ENCODE results near the gene ZNF385B. TPM values are rescaled to one million over a fixed set of nuclear protein-coding genes. Genes with fewer than 3 reads are reported as not detected.

ZNF385B gene
- total and polyA plus RNA-seq, 4 donors: 13.5 to 70.8 (median 45.2) TPM

- no peaks in the 10 kb centered on the region for H3K36me3 ChIP-seq (ENCODE audit: control insufficient read depth in 4 of 4, insufficient read depth in 4 of 4, low read length in 4 of 4)
- H3K9me3 ChIP-seq (ENCODE audit: control insufficient read depth in 4 of 4, insufficient read depth in 3 of 4, low read length in 3 of 4): no peaks in the 10 kb centered on the region
- TF ChIP-seq, protein P1, sequence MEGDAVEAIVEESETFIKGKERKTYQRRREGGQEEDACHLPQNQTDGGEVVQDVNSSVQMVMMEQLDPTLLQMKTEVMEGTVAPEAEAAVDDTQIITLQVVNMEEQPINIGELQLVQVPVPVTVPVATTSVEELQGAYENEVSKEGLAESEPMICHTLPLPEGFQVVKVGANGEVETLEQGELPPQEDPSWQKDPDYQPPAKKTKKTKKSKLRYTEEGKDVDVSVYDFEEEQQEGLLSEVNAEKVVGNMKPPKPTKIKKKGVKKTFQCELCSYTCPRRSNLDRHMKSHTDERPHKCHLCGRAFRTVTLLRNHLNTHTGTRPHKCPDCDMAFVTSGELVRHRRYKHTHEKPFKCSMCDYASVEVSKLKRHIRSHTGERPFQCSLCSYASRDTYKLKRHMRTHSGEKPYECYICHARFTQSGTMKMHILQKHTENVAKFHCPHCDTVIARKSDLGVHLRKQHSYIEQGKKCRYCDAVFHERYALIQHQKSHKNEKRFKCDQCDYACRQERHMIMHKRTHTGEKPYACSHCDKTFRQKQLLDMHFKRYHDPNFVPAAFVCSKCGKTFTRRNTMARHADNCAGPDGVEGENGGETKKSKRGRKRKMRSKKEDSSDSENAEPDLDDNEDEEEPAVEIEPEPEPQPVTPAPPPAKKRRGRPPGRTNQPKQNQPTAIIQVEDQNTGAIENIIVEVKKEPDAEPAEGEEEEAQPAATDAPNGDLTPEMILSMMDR (IDR thresholded peaks at IDR 0.05; ENCODE audit: control extremely low read depth, extremely low read depth): no peak
- no peak overlapping the region for H3K9ac ChIP-seq (ENCODE audit: insufficient read depth in 1 of 2, low read length in 2 of 2)
- ATAC-seq (ENCODE audit: insufficient read depth, low FRiP score) (no peak), DNase-seq (no peak)
- H3K4me3 ChIP-seq: no peak overlapping the region
- peaks cover 0 to 4% (median 0%) of the 10 kb centered on the region in 5 donors for H3K4me1 ChIP-seq (ENCODE audit: control insufficient read depth in 5 of 5, insufficient read depth in 5 of 5, low read length in 5 of 5)
- 69 to 73% methylated on average over 5 of the region's 5 CpGs for WGBS, 2 donors
- H3K27me3 ChIP-seq (ENCODE audit: control insufficient read depth in 3 of 3, insufficient read depth in 3 of 3, low read length in 2 of 3): no peaks in the 10 kb centered on the region
- no peak overlapping the region for H3K27ac ChIP-seq (ENCODE audit: low read depth in 1 of 2, low read length in 1 of 2)
These were observed 336.5 kb downstream of the ZNF385B start for GRCh38 chr2:179524809-179525339.

DNA sequence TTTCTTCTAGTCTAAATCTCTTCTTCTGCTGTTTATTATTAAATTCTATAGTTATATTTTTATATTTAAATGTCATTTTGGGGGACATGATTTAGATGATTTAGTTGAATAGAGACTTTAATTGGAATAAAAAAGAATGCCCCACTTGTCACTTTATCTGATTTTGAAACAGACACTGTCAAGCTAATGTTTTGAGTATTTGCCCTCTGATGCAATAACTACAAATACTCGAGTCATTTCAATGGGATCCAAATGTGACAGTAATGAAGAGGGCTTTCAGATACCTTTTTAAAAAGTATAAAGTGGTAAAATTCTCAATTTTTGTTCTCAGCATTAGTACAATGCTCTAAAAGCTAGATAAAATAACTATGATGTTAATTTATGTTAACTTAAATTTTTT is 339.5 kb downstream of the ZNF385B start:
- Histone ChIP-seq H3K36me3 (ENCODE audit: control insufficient read depth in 4 of 4, insufficient read depth in 4 of 4, low read length in 4 of 4) (no peaks in the 10 kb centered on the region), H3K4me1 (ENCODE audit: control insufficient read depth in 5 of 5, insufficient read depth in 5 of 5, low read length in 5 of 5) (peaks cover 0 to 4% (median 0%) of the 10 kb centered on the region in 5 donors), H3K9ac (ENCODE audit: insufficient read depth in 1 of 2, low read length in 2 of 2) (no peak overlapping the region), H3K4me3 (no peak overlapping the region), H3K27me3 (ENCODE audit: control insufficient read depth in 3 of 3, insufficient read depth in 3 of 3, low read length in 2 of 3) (no peaks in the 10 kb centered on the region), H3K27ac (ENCODE audit: low read depth in 1 of 2, low read length in 1 of 2) (no peak overlapping the region), H3K9me3 (ENCODE audit: control insufficient read depth in 4 of 4, insufficient read depth in 3 of 4, low read length in 3 of 4) (no peaks in the 10 kb centered on the region)
- no peak for ATAC-seq (ENCODE audit: insufficient read depth, low FRiP score)
- WGBS, 2 donors: 37 to 65% methylated on average over 1 of the region's 1 CpG
- TF ChIP-seq, protein P1 (IDR thresholded peaks at IDR 0.05; ENCODE audit: control extremely low read depth, extremely low read depth): no peak
- DNase-seq: no peak

DNA sequence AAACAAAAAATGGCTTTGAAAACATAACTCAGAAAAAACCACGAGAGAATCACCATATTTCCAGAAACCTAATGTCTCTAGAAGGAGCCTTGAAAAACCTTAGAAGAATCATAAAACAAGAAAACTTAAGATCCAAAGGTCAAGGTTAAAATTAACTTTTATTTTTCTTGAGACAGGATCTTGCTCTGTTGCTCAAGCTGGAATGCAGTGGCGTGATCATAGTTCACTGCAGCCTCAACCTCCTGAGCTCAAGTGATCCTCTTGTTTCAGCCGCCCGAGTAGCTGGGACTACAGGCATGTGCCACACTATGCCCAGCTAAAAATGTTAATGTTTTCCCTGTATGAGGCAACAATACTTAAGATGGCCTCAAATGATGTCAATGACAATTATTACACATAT is 342.6 kb downstream of the ZNF385B start:
- TF ChIP-seq, protein P1 (IDR thresholded peaks at IDR 0.05; ENCODE audit: control extremely low read depth, extremely low read depth): no peak
- 68 to 84% methylated on average over 4 of the region's 4 CpGs for WGBS, 2 donors
- no peak for DNase-seq

GRCh38 chr2:179513181-179513580 is 348.2 kb downstream of the ZNF385B start:
- Histone ChIP-seq H3K4me3 (no peak overlapping the region), H3K9ac (ENCODE audit: insufficient read depth in 1 of 2, low read length in 2 of 2) (no peak overlapping the region), H3K4me1 (ENCODE audit: control insufficient read depth in 5 of 5, insufficient read depth in 5 of 5, low read length in 5 of 5) (no peaks in the 10 kb centered on the region), H3K27ac (ENCODE audit: low read depth in 1 of 2, low read length in 1 of 2) (no peak overlapping the region), H3K9me3 (ENCODE audit: control insufficient read depth in 4 of 4, insufficient read depth in 3 of 4, low read length in 3 of 4) (peaks cover 0 to 7% (median 0%) of the 10 kb centered on the region in 4 donors), H3K27me3 (ENCODE audit: control insufficient read depth in 3 of 3, insufficient read depth in 3 of 3, low read length in 2 of 3) (no peaks in the 10 kb centered on the region), H3K36me3 (ENCODE audit: control insufficient read depth in 4 of 4, insufficient read depth in 4 of 4, low read length in 4 of 4) (no peaks in the 10 kb centered on the region)
- DNase-seq: no peak
- ATAC-seq (ENCODE audit: insufficient read depth, low FRiP score): no peak
- WGBS, 2 donors: 82% methylated on average over 1 of the region's 1 CpG
- TF ChIP-seq, protein P1 (IDR thresholded peaks at IDR 0.05; ENCODE audit: control extremely low read depth, extremely low read depth): no peak

More for the DNA sequence above, 342.6 kb downstream of the ZNF385B start:
- H3K4me1 ChIP-seq (ENCODE audit: control insufficient read depth in 5 of 5, insufficient read depth in 5 of 5, low read length in 5 of 5): no peaks in the 10 kb centered on the region
- H3K4me3 ChIP-seq: no peak overlapping the region
- H3K9me3 ChIP-seq (ENCODE audit: control insufficient read depth in 4 of 4, insufficient read depth in 3 of 4, low read length in 3 of 4): peaks cover 0 to under 1% (median 0%) of the 10 kb centered on the region in 4 donors
- no peaks in the 10 kb centered on the region for H3K27me3 ChIP-seq (ENCODE audit: control insufficient read depth in 3 of 3, insufficient read depth in 3 of 3, low read length in 2 of 3)
- H3K36me3 ChIP-seq (ENCODE audit: control insufficient read depth in 4 of 4, insufficient read depth in 4 of 4, low read length in 4 of 4): no peaks in the 10 kb centered on the region
- H3K9ac ChIP-seq (ENCODE audit: insufficient read depth in 1 of 2, low read length in 2 of 2): no peak overlapping the region
- ATAC-seq (ENCODE audit: insufficient read depth, low FRiP score): peak; percentile 41
- no peak overlapping the region for H3K27ac ChIP-seq (ENCODE audit: low read depth in 1 of 2, low read length in 1 of 2)

Measured in lung (tissue), 12 donors.